OCI-LY3 (cell line): ENCODE data around the gene IGDCC3.

ENCODE experiments used
- CTCF ChIP-seq: fragments of 200-600, 300-600 bp; sonication (generic); IDR thresholded peaks from 2 replicates; pipeline ENCODE4 v1.5.1; 2014; ENCODE audit warnings: antibody characterized with exemption, low read length, low read depth
- EZH2phosphoT487 ChIP-seq: fragments of 200-600 bp; shearing (Covaris generic); IDR thresholded peaks from 2 replicates; pipeline ENCODE4 v1.6.1; 2018; ENCODE audit warnings: antibody characterized with exemption, mixed run types, low read depth

DNA sequence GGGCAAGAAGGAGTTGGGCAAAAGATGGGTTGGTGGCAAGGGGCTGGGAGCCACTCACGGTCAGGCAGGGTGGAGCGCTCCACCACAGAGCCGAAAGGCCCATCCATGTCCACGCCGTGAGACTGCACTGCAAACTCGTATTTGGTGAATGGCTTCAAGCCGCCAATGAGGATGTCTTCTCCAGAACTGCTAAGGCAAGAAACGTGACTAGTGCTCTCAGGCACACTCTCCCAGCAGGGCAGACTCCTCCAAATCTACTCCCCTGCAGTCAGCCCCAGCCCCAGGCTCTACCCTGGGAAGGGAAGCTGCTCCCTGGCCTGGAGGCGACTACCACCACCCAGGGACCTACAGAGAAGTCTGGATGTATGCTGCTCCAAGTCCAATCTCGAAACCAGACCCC is 11.4 kb upstream of the IGDCC3 start:
- TF ChIP-seq CTCF (no peak), EZH2phosphoT487 (no peak)
